Activated naive CD4-positive, alpha-beta T cell treated with anti-CD3 and anti-CD28 coated beads, Interleukin-2, amount 50 U/mL, for 16 hours (primary cell): Measurements from ENCODE around the gene ACACB.

ENCODE experiments used
- DNase-seq: peaks from one replicate; pipeline ENCODE4 v3.0.0-alpha.2; 2020

Gene ACACB

GRCh38 chr12:109309381-109310246 lies 193.2 kb downstream of the ACACB start:
- DNase-seq: no peak

DNA sequence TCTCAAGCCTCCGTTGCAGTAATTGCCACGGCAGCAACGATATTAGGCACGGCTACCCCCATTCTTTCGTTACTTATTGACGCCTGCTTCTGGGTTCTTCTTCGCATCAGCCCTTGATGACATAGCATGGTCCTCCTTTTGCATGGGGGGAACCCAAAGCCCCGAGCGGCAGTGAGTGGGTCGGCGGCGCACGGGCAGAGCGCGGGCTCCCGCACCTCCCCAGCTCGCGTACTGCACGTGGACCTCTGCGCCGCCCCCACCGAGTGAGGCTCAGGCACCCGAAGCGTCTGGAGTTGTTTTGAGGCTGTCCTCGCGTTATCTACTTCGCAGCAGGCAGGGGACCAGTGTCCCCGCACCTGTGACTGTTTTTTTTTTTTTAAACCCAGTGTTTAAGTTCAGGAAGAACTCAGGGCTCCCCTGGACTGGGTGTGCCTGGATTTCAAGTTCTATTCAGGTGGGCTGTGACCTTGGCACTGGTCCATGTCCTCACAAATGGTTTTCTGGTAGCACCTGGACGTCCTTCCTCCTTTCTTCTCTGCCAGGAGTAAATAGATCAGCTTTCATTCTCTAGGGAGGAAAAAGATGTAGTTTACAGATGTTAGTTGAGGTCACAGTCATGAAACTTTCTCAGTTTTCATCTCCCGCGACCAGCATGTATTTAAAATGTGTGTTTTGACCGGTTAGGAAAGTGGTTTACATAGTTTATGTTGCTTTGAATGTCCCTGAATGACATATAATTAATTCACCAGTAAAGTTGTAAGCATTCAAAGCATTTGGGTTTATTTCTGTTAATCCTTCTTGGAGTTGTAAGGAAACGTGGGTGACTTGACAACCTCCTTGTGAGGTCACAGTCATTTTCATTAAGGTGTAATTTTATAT lies 194.1 kb downstream of the ACACB start:
- DNase-seq: no peak
